ENCODE measurements around the gene GNB3. TPM values are rescaled to one million over a fixed set of nuclear protein-coding genes. Genes with fewer than 3 reads are reported as not detected.
A peak's percentile ranks its signal among the peaks of the same experiment; 100 is the strongest.
"Not testable (repeated sequence)": the region's sequence is repeated elsewhere in the genome, so short reads cannot be mapped to it uniquely, and the experiment has no call there.

GNB3 gene
- total RNA-seq, 1 donor from 2014 or later, result 16.6 TPM

DNA sequence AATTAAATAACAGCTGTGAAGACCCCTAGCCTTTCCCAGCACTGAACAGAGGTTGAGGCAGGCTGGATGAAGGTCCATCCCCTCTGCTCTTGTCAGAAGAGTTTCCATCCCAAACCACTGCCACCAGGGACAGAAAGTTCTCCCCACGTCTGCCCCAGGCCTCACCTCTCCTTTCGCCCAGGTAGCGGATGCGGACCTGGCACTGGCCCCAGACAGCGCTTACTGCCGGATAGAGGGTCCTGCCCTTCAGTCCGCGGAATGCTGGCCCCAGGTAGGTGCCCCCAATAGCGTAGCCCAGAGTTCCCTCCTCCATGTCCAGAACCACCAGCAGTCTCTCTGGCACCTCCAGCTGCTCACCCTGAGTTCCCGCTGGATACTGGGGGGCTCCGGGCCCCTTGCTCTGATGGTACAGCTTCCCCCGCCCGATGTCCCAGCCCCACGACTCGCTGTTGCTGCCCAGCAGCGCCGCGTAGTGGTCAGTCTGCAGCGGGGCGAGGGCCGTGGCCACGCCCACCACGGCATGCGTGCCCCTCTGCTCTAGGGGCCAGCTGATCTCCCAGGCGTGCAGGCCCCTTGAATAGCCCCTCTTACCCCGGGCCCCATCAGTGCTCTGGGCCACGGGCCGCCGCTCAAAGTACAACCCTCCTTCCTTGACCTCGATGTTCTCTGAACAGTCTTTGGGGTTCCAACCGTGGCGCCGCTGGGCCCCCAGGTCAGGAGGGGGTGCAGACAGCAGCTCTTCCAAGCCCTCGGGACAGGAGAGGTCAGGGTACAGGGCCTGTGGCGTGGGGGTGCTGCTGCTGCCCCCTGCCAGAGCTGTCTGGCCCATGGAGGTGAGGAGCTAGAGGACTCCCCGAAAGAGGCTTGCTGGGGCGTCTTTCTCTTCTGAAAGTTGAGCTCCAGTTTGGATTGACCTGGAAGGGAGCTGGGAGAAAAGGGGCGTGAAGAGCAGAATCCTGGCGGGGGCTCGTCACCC lies 31.6 kb downstream of the GNB3 start:
- peaks cover 24% of the 10 kb centered on the region for H3K36me3 Mint-ChIP-seq (ENCODE audit: low read depth, unreplicated experiment)
- H4K20me1 ChIP-seq (ENCODE audit: insufficient read depth, low read length), result peaks cover 49% of the 10 kb centered on the region
- H3K4me1 Mint-ChIP-seq (ENCODE audit: low read depth, unreplicated experiment), result peaks cover 23% of the 10 kb centered on the region
- no peaks in the 10 kb centered on the region for H3K9me3 ChIP-seq (ENCODE audit: insufficient read depth, low read depth, low read length)
- H3K9ac ChIP-seq (ENCODE audit: low read length), result peak overlapping the region; percentile 88
- H3K27me3 ChIP-seq (ENCODE audit: insufficient read depth, low read length), result no peaks in the 10 kb centered on the region
- peak overlapping the region; percentile 62 for H2AFZ ChIP-seq (ENCODE audit: low read depth, low read length)
- no peak for FAIRE-seq
- H3K27ac Mint-ChIP-seq (ENCODE audit: unreplicated experiment), result peak overlapping the region; percentile 77
- peak overlapping the region; percentile 50 for H3K27ac ChIP-seq (ENCODE audit: low read depth, low read length)
- H3K4me2 ChIP-seq (ENCODE audit: low read length), result peak overlapping the region; percentile 97
- H3K4me3 ChIP-seq (ENCODE audit: insufficient read depth, low read depth, low read length), result peak overlapping the region; percentile 70
- DNase-seq (ENCODE audit: low read depth), result no peak
- H3K4me3 Mint-ChIP-seq (ENCODE audit: unreplicated experiment), result peak overlapping the region; percentile 90
- H3K79me2 ChIP-seq (ENCODE audit: insufficient read depth, low read length), result peaks cover 59% of the 10 kb centered on the region
- peaks cover 30% of the 10 kb centered on the region for H3K4me1 ChIP-seq (ENCODE audit: insufficient read depth, low read length)
- peaks cover 21% of the 10 kb centered on the region for H3K36me3 ChIP-seq (ENCODE audit: insufficient read depth, low read length)
- TF ChIP-seq, protein P1, sequence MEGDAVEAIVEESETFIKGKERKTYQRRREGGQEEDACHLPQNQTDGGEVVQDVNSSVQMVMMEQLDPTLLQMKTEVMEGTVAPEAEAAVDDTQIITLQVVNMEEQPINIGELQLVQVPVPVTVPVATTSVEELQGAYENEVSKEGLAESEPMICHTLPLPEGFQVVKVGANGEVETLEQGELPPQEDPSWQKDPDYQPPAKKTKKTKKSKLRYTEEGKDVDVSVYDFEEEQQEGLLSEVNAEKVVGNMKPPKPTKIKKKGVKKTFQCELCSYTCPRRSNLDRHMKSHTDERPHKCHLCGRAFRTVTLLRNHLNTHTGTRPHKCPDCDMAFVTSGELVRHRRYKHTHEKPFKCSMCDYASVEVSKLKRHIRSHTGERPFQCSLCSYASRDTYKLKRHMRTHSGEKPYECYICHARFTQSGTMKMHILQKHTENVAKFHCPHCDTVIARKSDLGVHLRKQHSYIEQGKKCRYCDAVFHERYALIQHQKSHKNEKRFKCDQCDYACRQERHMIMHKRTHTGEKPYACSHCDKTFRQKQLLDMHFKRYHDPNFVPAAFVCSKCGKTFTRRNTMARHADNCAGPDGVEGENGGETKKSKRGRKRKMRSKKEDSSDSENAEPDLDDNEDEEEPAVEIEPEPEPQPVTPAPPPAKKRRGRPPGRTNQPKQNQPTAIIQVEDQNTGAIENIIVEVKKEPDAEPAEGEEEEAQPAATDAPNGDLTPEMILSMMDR (IDR thresholded peaks at IDR 0.05; ENCODE audit: insufficient read depth, low read depth, low read length), result peak; percentile 72
- no peak for TF ChIP-seq EZH2 (IDR thresholded peaks at IDR 0.05; ENCODE audit: insufficient read depth, low read length)
- no peaks in the 10 kb centered on the region for H3K27me3 Mint-ChIP-seq (ENCODE audit: low read depth, unreplicated experiment)
- H3K9me3 Mint-ChIP-seq (ENCODE audit: unreplicated experiment), result no peaks in the 10 kb centered on the region

DNA sequence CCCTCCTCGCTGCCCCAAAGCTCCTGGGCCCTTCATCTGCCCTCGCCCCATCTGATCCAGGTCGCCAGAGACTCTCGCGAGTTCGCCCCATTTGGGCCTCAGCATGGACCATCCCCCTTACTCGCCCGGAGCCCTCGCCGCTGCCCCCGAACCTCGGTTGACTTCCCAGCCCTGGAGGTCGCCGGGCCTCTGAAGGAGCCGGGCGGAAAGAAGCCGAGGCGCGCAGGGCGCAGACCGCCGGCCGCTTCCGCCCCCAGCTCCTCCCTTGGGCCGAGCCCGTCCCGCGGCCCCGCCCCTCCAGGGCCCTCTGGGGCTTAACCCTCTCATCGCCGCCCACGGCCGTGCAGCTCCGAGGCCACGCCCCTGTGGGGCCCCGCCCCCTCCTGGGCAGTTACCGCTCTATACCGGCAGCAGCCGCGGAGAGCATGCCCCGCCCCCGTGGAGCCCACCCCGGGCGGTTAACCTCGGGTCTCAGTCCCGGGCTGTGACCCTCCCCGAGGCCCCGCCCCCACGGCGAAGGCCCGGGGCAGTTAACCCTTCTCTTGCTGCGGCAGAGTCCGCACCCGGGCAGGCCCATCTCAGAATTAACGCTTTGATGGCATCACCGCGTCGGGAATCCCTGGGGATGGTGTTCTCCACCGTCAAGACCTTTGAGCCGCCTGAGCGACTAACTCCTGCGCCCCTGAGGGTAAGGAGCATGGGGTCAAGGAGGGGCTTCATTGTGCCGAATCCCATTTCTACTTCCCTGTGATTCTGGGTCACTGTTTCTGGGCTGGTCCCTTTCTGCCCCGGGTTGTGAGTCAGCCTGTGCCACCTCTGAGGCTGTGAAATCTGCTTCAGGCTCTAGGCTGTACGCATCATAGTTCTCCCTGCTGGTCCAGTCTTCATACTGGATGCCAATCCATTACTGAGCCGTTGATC lies 32.6 kb downstream of the GNB3 start, which contains the start of gene SPSB2:
Gene SPSB2, minus strand, starts transcription at position 210 of the 921 bp plus-strand sequence. CDS start 402 bp downstream, outside the sequence.
- H2AFZ ChIP-seq (ENCODE audit: low read depth, low read length), result peak within 1 kb of the TSS; percentile 74
- H3K4me2 ChIP-seq (ENCODE audit: low read length), result peak within 1 kb of the TSS; percentile 97
- H3K27ac ChIP-seq (ENCODE audit: low read depth, low read length), result peak within 1 kb of the TSS; percentile 50

DNA sequence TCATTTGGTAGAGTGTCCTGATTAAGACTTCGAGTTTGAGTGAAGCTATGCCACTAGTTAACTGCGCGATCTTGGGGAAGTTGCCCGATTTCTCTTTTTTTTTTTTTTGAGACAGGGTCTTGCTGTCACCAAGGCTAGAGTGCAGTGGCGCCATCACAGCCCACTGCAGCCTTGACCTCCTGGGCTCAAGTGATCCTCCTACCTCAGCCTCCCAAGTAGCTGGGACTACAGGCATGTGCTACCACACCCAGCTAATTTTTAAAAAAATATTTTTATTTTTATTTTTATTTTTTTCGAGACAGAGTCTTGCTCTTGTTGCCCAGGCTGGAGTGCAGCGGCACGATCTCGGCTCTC lies 33.3 kb downstream of the GNB3 start:
- Mint-ChIP-seq H3K4me3 (ENCODE audit: unreplicated experiment) (peak overlapping the region; percentile 86), H3K36me3 (ENCODE audit: low read depth, unreplicated experiment) (peaks cover 21% of the 10 kb centered on the region), H3K27ac (ENCODE audit: unreplicated experiment) (peak overlapping the region; percentile 75), H3K4me1 (ENCODE audit: low read depth, unreplicated experiment) (peaks cover 19% of the 10 kb centered on the region)
- H3K27me3 ChIP-seq (ENCODE audit: insufficient read depth, low read length); H3K9me3 Mint-ChIP-seq (ENCODE audit: unreplicated experiment); DNase-seq (ENCODE audit: low read depth); H3K9me3 ChIP-seq (ENCODE audit: insufficient read depth, low read depth, low read length); FAIRE-seq; H3K27me3 Mint-ChIP-seq (ENCODE audit: low read depth, unreplicated experiment): not testable (repeated sequence)
- Histone ChIP-seq H3K4me2 (ENCODE audit: low read length) (peak overlapping the region; percentile 97), H4K20me1 (ENCODE audit: insufficient read depth, low read length) (peaks cover 33% of the 10 kb centered on the region), H2AFZ (ENCODE audit: low read depth, low read length) (peak overlapping the region; percentile 74), H3K9ac (ENCODE audit: low read length) (peak overlapping the region; percentile 79), H3K4me3 (ENCODE audit: insufficient read depth, low read depth, low read length) (peak overlapping the region; percentile 70), H3K79me2 (ENCODE audit: insufficient read depth, low read length) (peaks cover 42% of the 10 kb centered on the region), H3K36me3 (ENCODE audit: insufficient read depth, low read length) (peaks cover 21% of the 10 kb centered on the region), H3K27ac (ENCODE audit: low read depth, low read length) (peak overlapping the region; percentile 39), H3K4me1 (ENCODE audit: insufficient read depth, low read length) (peaks cover 21% of the 10 kb centered on the region)

More for the DNA sequence above, 32.6 kb downstream of the GNB3 start, which contains the start of gene SPSB2:
- no peaks in the 10 kb centered on the region for H3K27me3 Mint-ChIP-seq (ENCODE audit: low read depth, unreplicated experiment)
- H3K9me3 Mint-ChIP-seq (ENCODE audit: unreplicated experiment), result no peaks in the 10 kb centered on the region
- H3K36me3 Mint-ChIP-seq (ENCODE audit: low read depth, unreplicated experiment), result peaks cover 24% of the 10 kb centered on the region
- H3K9me3 ChIP-seq (ENCODE audit: insufficient read depth, low read depth, low read length), result no peaks in the 10 kb centered on the region
- peak within 1 kb of the TSS; percentile 90 for H3K4me3 Mint-ChIP-seq (ENCODE audit: unreplicated experiment)
- peaks cover 23% of the 10 kb centered on the region for H3K4me1 Mint-ChIP-seq (ENCODE audit: low read depth, unreplicated experiment)
- no peaks in the 10 kb centered on the region for H3K27me3 ChIP-seq (ENCODE audit: insufficient read depth, low read length)
- peaks cover 28% of the 10 kb centered on the region for H3K4me1 ChIP-seq (ENCODE audit: insufficient read depth, low read length)
- DNase-seq (ENCODE audit: low read depth) (peak; percentile 80), FAIRE-seq (no peak)
- peaks cover 21% of the 10 kb centered on the region for H3K36me3 ChIP-seq (ENCODE audit: insufficient read depth, low read length)
- peaks cover 49% of the 10 kb centered on the region for H3K79me2 ChIP-seq (ENCODE audit: insufficient read depth, low read length)
- TF ChIP-seq EZH2 (IDR thresholded peaks at IDR 0.05; ENCODE audit: insufficient read depth, low read length), result no peak
- TF ChIP-seq, protein P1 (IDR thresholded peaks at IDR 0.05; ENCODE audit: insufficient read depth, low read depth, low read length), result no peak
- H3K27ac Mint-ChIP-seq (ENCODE audit: unreplicated experiment), result peak within 1 kb of the TSS; percentile 77
- H3K4me3 ChIP-seq (ENCODE audit: insufficient read depth, low read depth, low read length), result peak within 1 kb of the TSS; percentile 70
- H3K9ac ChIP-seq (ENCODE audit: low read length), result peak within 1 kb of the TSS; percentile 88
- peaks cover 39% of the 10 kb centered on the region for H4K20me1 ChIP-seq (ENCODE audit: insufficient read depth, low read length)

DNA sequence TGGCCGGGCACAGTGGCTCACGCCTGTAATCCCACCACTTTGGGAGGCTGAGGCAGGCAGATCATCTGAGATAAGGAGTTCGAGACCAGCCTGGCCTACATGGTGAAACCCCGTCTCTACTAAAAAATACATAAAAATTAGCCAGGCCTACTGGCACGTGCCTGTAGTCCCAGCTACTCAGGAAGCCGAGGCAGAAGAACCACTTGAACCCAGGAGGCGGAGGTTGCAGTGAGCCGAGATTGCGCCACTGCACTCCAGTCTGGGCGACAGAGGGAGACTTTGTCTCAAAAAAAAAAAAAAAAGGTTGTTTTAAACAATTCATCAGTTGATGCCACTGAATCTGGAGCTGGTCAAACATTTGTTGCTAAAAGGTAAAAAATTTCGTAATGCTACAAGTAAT lies 39.1 kb downstream of the GNB3 start:
- H3K27me3 ChIP-seq (ENCODE audit: insufficient read depth, low read length); H3K36me3 ChIP-seq (ENCODE audit: insufficient read depth, low read length); H3K4me3 Mint-ChIP-seq (ENCODE audit: unreplicated experiment); H2AFZ ChIP-seq (ENCODE audit: low read depth, low read length); H3K4me2 ChIP-seq (ENCODE audit: low read length); H3K4me1 Mint-ChIP-seq (ENCODE audit: low read depth, unreplicated experiment); DNase-seq (ENCODE audit: low read depth); H3K9me3 Mint-ChIP-seq (ENCODE audit: unreplicated experiment); H3K9ac ChIP-seq (ENCODE audit: low read length); FAIRE-seq; H3K9me3 ChIP-seq (ENCODE audit: insufficient read depth, low read depth, low read length); H3K79me2 ChIP-seq (ENCODE audit: insufficient read depth, low read length); H3K4me3 ChIP-seq (ENCODE audit: insufficient read depth, low read depth, low read length); H3K27ac ChIP-seq (ENCODE audit: low read depth, low read length); H4K20me1 ChIP-seq (ENCODE audit: insufficient read depth, low read length); H3K4me1 ChIP-seq (ENCODE audit: insufficient read depth, low read length); H3K27me3 Mint-ChIP-seq (ENCODE audit: low read depth, unreplicated experiment); H3K27ac Mint-ChIP-seq (ENCODE audit: unreplicated experiment): not testable (repeated sequence)
- H3K36me3 Mint-ChIP-seq (ENCODE audit: low read depth, unreplicated experiment), result peaks cover 10% of the 10 kb centered on the region

Data from astrocyte (in vitro differentiated cells and primary cell).